M059J (cell line): ENCODE results near the gene RAB24. TPM values are rescaled to one million over a fixed set of nuclear protein-coding genes. Genes with fewer than 3 reads are reported as not detected.

ENCODE experiments used
- DNase-seq: peaks from one replicate; pipeline ENCODE4 v3.0.0-alpha.2; 2012; ENCODE audit warnings: low read depth
- total RNA-seq: library from RNA; depleted of rRNA; stranded (reverse); fragments of >200 nt; shearing (Covaris generic); gene quantifications from 2 replicates; pipeline ENCODE4 v1.2.3, GENCODE V29; 2014

The RAB24 gene
- total RNA-seq, 1 experiment from 2014 or later, result 17.0 TPM

DNA sequence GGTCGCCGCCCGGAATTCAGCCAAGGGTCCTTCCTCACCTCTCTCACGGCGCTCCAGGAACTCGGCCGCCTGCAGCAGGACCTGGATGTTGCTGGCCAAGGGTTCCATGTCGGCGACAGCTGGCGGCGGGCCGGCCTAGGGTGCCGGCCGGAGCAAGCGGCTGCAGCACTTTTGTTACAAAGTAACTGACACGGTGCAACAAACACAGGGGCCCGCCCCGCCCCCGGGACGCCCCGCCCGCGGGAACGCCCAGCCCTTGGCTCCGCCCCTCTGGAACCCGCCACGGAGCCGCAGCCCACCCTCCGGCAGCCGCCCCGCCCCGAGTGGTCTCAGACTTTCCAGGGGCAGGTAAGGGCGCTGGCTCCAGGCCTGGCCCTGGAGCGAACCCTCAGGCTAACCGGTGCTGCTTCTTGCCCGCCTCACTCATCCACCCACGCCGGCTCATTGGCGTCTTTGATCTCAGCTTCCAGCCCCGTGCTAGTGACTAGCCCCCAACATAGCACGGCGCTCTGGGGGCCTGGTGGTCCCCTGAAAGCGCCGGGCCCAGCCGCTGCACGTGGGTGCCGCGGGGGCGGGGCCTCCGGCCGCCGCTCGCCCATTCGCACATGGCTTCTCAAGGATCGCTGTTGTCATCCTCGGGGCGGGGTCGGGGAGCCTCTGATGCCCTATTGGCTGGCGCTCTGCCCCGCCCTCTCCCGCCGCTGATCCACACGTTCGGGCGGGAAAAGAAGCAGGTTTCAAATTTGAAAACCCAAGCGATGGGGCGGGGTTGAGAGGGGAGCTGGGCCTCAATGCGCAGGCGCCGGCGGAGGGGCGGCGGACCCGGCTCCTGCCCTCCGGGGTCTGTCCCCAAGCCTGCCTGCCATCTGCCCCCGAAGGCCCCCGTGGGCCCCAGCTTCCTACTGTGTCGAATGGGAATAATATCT is 8.5 kb upstream of the RAB24 start, which contains the start of gene MXD3:
MXD3 (minus strand) TSS at position 176 of the 926 bp plus-strand sequence; CDS start at position 108, 68 bp downstream.
- peak; percentile 97 for DNase-seq

DNA sequence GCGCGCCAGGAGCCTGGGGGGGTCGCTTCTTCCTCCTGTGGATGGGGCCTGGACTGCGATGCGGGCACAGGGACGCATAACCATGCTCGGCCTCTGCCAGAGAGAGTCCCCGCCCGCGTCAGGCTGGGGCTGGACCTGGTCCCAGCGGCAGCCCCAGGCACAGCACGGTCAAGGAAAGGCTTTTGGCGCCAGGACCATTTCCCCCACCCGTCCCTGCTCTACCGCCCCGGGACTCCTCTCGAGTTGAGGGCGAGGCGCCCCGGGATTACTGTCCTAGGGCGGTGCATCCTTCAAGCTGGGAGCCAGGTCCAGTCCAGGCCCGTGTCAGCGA is 7.8 kb upstream of the RAB24 start:
- DNase-seq, result peak; percentile 50

DNA sequence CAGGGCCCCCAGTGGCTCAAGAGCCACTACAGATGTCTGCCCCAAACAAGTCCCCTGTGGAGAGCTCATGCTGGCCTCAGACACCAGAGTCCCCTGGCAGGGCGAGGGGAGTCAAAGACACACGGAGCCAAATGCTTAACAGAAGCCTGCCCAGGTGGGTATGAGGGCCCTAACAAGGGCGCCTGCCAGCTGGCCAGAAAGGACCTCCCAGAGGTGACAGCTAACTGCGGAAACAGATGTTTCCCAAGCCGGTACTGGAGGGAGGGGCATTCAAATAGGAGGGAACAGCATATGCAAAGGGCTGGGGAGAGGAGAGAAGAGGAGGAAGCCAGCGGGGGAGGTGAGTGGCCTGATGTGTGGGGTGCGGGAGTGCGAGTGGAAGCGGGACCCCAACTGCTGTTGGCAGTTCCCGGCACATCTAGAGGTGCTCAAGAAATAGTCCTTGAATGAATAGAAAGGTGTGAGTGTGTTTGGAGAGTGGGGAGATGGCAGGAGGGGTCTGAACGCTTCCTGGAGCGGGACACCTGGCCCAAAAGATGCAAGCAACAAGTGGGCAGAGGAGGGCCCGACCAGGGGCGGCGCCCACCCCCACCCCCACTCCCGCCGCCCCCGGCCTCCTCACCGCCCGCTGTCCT is 7.4 kb upstream of the RAB24 start:
- DNase-seq, result peak; percentile 18

DNA sequence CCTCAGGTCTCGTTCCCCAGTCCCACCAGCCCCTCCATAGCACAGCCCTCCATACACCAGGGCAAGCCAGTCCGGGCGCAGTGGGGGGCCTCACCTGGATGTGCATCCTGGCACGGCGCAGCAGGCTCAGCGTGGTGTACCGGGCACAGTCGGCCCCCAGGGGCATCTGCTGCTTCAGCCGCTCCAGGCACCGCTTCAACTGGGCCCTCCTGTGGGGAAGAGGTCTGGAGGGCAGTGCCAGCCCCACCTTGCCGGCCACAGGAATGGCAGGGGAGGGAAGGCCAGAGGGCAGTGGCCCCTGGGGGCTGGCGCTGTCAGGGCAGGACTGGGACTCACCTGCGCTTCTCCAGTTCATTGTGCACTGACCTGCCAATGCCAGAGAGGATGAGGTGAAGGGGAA is 6.8 kb upstream of the RAB24 start:
- no peak for DNase-seq

DNA sequence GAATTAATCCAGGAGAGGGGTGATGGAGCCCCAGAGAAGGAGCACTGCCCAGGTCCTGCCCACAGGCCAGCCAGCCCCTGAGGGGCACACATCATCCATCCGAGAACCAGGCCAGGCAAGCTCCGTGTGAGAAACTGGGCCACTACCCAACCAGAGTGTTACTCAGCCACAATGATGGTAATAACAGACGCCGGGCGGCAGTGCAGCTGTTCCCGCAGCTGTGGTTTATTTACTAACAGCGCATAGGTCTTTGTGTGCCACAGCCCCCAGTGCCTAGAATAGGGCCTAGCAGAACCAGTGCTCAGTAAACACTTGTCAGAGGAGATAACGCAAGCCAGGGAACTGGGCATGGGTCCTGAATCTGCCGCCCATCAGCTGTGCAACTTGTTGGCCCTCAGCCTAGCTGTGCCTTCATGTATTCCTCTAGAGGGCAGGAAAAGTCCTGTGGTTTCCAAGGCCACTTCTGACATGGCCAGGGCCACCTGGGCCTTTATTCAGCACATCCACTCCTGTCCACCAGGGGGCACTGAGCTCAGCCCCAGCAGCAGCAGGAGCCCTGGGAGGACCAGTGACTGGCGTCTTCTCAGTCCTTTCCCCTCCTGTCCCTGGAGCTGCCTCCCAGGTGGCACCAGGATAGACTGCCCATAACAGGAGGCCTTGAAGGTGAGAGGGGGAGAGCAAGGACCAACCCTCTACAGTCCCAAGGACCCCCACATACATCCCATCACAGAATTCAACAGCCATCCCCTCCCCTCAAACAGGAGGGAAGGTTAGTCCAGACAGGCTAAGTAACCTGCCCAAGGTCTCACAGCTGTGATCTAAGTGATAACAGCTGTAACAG is 6.1 kb upstream of the RAB24 start:
- peak; percentile 70 for DNase-seq

DNA sequence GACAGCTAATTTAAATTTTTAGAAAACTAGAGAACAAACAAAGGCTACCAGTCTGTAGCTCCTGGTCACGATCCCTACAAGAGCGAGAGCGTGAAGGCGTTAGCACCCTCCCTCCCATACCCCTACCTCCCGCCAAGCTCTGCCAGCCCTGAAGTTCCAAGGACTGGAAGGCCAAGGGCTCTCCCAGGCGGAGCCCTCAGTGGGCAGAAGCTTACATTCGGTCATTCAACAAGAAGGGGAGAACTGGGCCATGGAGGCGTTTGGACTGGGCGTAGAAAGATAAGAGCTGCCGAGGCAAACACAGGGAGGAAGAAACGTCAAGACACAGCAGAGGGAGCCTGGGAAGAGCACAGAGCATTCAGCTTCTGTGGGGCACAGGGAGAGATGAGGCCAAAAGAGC is 5.2 kb upstream of the RAB24 start:
- no peak for DNase-seq

DNA sequence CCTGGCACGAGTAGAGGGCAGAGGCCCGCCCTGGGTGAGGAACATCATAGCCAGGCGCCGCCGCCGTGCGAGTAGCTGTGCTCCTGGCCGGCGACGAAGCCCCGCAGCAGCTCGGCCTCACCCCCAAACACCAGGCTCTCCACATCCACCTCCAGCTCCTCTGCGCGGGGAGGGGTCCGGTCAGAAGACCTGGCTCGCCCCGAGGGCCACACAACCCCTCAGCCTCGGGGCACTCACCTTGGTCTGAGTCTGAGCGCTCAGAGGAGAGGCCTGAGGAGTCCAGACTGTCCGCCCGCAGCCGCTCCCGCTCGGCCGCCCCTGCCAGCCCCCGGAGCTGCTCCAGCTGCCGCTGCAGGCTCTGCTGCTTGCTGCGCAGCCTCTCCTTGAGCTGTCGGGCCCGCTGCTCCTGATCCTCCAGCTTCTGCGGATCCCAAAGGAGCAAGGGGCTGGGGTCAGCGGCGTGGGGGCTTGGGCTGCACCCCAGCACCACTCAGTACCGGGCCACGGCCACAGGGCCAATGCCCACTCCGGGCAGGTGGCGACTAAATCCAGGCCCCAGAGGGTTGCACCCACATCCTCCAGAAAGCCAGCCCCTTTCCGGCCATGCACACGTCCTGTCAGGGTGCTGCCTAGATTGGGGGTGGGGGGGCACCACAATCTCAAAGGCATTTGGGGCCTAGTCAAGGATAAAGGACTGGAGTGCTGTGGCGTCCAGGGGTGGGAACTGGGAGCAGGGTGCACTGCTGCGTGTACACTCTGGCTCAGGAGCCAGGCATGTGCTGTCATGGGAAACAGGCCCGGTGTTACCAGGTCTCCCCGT is 4.2 kb upstream of the RAB24 start:
- DNase-seq, result no peak

DNA sequence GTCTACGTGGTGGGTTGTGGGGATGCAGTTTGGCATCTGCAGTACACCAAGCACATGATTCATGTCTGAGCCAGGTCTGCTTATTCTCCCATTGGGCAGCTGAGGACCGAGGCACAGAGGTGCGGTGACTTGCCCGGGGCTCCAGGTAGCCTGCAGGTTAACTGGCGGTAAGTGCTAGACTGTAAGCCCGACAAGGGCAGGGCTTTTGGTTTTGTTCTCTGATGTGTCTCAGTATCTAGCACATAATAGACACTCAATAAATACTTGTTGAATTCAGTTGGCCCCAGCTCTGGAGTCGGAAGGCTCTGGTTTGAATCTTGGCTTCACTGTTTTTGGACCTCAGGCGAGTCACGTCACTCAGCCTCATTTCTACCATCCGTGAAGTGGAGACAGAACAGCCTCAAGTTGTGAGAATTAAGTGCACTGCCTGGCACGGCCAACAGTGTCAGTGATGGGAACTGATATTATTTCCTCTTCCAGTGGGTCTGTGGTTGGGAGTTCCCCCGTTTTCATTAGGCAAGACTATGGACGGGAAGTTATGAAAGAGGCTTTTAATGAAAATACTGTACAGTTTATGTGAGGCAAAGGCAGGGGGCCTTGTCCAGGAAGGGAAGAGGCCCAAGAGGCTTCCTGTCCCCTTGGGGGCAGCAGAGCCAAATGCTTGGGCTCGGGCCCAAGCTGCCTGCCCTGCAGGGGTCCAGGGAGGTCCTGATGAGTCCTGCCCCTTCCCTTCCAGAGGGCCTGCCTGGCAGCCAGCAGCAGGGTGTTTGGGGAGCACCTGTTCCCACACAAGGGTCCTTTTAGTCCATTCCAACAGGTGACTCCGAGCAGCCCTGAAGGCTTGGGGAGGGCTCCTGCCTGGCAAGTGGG is 3.4 kb upstream of the RAB24 start:
- DNase-seq, result peak; percentile 25

DNA sequence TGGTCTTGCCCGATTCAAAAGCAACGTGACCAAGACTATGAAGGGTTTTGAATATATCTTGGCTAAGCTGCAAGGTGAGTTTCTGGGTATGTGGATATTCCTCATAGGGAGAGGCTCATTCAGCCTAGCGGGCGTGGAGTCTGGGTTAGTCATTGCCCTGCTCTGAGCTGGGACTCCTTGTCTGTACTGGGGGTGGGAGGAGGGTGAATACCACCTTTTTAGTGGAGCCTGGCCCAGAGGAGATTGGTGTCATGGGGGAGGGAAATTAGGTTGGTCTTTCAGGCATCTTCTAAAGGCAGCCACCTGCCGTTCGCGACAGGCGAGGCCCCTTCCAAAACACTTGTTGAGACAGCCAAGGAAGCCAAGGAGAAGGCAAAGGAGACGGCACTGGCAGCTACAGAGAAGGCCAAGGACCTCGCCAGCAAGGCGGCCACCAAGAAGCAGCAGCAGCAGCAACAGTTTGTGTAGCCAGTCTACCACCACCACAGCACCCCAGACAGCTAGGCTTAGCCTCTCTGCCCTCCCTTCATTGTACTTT is 2.7 kb upstream of the RAB24 start:
- DNase-seq, result peak; percentile 23

DNA sequence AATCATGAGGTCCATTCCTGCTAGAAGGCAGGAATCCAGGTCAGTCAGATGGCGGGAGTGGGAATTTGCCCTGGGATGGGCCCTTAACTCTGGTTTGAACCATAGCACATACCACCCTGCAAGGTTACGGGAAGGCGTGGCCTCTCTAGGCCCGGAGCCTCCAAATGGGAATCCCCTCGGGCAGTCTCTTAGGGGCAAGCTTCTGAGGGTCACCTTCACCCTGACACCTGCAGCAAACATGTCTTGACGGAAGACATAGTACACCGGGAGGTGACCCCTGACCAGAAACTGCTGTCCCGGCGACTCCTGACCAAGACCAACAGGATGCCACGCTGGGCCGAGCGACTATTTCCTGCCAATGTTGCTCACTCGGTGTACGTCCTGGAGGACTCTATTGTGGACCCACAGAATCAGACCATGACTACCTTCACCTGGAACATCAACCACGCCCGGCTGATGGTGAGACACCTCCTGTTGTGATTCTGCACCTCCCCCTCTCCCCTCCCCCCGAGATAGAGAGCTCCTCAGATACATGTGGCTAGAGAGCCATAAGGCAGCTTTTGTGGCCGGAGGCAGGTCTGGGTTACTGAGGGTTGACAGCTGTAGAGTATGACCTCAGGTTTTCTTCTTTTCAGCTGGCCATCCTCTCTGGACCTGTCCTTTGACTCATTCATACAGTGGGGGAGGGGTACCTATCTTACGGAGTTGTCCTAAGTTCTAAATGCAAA is 1.0 kb upstream of the RAB24 start:
- peak; percentile 38 for DNase-seq

DNA sequence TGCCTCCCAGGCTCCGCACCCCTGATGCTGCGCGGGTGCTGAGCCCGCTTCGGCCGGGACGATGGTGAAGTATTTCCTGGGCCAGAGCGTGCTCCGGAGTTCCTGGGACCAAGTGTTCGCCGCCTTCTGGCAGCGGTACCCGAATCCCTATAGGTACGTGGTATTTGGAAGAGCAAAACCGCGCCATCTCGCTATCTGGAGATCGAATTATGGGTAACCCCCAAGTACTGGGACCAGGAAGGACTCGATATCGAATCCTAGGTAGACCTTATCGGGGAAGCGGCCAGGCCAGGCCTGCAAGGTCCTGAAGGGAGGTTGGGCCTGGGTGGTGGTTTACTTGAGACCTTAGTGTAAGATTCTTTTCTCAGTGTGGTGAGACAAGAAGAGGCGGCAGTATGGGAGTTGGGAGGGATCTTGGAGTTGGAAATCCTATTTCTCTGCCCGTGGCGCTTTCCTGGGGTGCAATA is 439 bp upstream of the RAB24 start:
- peak; percentile 40 for DNase-seq

DNA sequence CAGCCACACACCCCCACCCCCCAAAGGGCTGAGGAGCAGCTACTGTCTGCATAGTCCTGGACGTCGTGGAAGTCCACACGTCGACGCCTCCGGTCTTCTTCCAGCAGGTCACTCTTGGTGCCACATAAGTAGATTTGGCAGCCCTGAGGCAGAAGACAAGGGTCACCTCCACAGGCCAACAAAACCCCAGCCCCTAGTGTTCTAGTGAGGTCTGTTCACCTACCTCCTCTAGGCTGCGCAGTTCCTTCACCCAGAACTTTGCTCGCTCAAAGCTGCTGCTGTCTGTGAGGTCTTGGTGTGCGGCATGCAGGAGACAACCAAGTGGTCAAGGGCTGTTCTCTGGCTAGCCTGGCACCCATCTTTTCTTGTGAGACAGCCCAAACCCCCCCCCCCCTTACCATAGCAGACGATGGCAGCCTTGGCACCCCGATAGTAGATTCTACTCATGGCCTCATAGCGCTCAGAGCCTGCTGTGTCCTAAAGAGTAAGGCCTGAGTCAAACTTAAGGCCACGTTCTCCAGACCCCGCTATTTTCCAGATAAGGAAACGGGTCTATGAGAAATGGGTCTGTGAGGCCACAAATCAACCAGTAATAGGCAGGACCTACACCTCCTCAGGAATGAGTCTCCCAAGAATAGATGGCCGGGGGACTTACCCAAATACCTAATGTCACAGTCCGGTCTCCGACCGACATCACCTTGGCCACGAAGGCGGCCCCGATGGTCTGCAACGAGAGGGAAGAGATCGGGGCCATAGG is 987 bp downstream of the RAB24 start:
- peak; percentile 11 for DNase-seq

DNA sequence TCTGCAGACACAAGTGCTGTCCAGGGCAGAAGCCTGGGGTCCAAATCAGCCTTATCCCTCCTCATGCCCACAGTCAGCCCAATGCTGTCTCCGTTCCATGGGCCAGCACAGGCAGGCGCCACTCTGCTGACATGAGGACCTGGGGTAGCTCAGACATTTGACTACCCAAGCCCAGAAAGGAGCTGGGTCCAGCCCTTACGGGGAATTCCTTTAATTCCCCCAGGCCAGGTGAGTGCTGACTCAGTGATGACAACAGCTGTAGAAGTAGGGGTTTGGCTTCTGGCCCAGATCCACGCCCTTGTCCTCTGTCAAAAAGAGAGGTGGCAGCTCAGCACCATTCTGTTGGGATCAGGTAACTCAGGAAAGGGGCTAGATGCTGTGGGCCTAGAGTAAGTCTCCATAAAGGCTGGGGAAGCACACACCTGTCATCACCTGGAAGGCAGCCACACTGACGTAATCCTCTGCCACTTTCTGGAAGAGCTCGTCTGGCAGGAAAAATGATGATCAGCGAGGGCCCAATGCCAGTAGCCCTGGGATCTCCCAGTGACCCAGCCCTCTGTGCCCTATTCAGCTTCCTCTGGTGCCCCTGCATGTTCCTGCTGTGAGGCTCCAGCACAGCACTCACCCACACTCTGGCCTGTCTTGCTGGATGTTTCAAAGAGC is 1.9 kb downstream of the RAB24 start:
- peak; percentile 48 for DNase-seq

DNA sequence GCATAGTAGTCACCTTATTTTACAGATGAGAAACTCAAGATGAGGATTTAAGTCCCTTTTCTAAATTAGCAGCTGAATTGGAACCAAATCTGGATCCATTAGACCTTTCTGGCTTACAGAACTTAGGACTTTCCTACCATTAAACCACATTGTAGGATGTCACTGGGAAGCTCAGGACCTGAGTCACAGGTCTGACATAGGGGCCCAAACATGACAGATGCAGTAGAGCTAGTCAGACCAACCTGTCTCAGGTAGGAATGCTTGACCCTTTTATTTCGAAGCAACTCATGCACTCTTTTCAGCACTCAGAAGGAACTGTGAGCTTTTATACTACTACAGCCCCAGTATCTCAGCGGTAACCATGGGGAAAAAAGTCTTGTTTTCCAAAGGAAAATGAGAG is 2.6 kb downstream of the RAB24 start:
- DNase-seq, result peak; percentile 20

DNA sequence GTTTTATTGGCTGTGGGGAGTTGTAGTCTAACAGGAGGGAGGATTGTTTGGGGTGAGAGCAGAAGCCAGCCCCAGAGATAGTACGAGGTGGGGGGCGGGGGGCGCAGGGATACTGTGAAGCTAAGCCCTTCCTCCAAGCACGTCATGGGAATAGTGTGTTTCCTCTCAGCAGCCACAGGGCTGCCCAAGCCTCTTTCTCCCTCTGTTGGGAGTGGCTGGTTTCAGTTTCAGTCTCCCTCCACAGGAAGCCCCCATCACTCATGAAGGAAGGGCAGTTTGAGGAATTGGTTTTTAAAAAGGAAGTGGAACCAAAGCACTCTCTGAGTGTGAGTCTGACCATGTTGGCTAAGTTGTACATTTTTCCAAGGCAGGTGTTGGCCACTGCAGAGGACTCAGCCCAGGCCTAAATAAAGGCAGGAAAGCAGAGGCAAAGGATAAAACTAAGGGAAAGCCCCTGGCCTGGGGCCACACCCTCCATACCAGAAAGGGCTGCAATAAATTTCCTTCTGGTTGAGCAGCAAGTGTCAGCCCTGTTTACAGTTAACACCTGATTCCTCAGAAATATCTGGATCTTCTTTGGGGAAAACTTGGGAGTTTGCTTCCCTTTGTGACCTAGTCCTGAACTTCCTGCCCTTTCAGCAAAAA is 3.2 kb downstream of the RAB24 start:
- DNase-seq, result peak; percentile 58

DNA sequence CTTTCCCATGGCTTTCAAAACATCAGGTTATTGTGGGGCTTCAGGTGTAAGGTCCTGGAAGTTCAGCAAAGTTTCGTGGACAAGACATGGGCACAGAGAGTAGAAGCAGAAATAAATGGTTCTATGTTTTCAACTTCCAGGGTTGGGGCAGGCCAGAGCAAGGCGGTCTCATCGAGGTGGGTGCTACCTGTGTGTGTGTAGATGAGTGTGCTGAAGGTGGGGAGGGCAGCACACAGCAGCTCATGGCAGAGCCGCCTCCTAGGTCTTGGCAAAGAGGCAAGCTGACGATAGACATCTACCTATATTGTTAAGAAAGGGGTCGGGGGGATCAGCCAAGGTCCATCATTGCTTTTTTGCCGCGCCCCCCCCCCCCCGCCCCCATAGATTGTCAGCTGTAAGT is 3.8 kb downstream of the RAB24 start:
- DNase-seq, result no peak

DNA sequence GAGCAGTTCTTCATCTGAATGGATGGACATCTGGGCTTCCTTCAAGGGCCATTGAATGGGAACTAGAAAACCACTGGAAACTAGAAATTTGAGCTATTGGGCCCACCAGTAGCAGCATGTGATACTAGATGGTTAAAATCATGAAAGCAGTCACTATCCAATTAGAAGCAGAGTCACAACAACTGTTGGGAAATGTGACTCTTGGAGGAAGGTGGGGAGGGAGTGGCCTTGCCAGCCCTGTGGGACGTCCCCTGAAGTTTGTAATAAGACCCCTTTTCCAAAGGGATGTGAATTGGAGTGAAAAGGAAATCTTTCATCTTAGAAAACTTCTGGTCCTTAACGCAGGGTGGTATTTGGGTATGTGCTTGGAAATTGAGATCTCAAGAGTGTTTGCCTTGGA is 5.6 kb downstream of the RAB24 start:
- no peak for DNase-seq

DNA sequence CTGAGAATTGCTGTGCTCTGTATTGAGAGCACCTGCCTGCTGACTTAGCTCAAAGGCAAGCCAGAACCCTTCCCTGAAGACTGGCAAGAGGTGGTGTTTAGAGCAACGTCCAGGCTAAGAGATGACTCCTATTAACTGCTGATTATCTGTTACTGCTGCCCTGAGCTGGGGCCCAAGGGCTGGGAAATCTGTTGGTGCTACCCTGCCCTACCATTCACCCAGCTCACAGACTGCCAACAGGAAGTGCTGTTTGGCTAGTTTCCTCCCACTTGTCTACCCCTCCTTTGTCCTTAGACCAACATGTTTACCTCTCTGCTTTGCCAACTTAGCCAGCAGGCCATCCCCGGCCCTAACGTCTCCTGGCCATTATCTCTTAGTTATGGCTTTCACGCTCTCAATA is 6.9 kb downstream of the RAB24 start:
- DNase-seq, result no peak
